ENCODE data around the gene PVRIG.

- TF ChIP-seq, protein P1, sequence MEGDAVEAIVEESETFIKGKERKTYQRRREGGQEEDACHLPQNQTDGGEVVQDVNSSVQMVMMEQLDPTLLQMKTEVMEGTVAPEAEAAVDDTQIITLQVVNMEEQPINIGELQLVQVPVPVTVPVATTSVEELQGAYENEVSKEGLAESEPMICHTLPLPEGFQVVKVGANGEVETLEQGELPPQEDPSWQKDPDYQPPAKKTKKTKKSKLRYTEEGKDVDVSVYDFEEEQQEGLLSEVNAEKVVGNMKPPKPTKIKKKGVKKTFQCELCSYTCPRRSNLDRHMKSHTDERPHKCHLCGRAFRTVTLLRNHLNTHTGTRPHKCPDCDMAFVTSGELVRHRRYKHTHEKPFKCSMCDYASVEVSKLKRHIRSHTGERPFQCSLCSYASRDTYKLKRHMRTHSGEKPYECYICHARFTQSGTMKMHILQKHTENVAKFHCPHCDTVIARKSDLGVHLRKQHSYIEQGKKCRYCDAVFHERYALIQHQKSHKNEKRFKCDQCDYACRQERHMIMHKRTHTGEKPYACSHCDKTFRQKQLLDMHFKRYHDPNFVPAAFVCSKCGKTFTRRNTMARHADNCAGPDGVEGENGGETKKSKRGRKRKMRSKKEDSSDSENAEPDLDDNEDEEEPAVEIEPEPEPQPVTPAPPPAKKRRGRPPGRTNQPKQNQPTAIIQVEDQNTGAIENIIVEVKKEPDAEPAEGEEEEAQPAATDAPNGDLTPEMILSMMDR (IDR thresholded peaks at IDR 0.05; ENCODE audit: insufficient read depth, low read length, poor library complexity, severe bottlenecking), result no peak
- TF ChIP-seq EZH2phosphoT487 (conservative IDR thresholded peaks at IDR 0.05; ENCODE audit: low read length), result no peak
Measured at GRCh38 chr7:100247152-100247757, 27.5 kb downstream of the PVRIG start.
